Adrenal gland (tissue), 5 donors: ENCODE data around the gene MAGI1.
"Not testable (repeated sequence)": the region's sequence is repeated elsewhere in the genome, so short reads cannot be mapped to it uniquely, and the experiment has no call there.

Experiments used
- CTCF ChIP-seq, 6 experiments: fragments of 450-650 bp in 4 of 6; fragments of 200-600 bp in 2 of 6; sonication (generic) in 1 of 6; IDR thresholded peaks; 1 replicate in 5 of 6; 2 replicates in 1 of 6; pipeline versions ENCODE4 v1.5.1 to v1.8.0; 2016 to 2021; ENCODE audit warnings: antibody characterized with exemption in 6 of 6, mild to moderate bottlenecking in 2 of 6, moderate library complexity in 1 of 6
- POLR2A ChIP-seq, 2 donors: fragments of 450-650 bp; IDR thresholded peaks; one replicate each; pipeline ENCODE4 v1.6.1; 2017; ENCODE audit warnings: antibody characterized with exemption in 2 of 2, mild to moderate bottlenecking in 2 of 2, moderate library complexity in 1 of 2
- donor health status: DM: no; HTN: no; CAD: no.

GRCh38 chr3:65543391-65543790, 495.3 kb downstream of the MAGI1 start:
- TF ChIP-seq CTCF, POLR2A (IDR thresholded peaks at IDR 0.05): not testable (repeated sequence)
